HCT116 (cell line): Measurements from ENCODE around the gene SAMD4A.

ENCODE experiments used
- CTCF ChIP-seq, 3 experiments: fragments of 200-600 bp in 1 of 3; sonication (generic) in 1 of 3; IDR thresholded peaks in 2 of 3; conservative IDR thresholded peaks in 1 of 3; 2 replicates each; pipeline ENCODE4 v1.5.1; 2012 to 2017; ENCODE audit warnings: low read depth in 2 of 3, low read length in 2 of 3, antibody characterized with exemption in 1 of 3, borderline replicate concordance in 1 of 3, control low read depth in 1 of 3, mild to moderate bottlenecking in 1 of 3, mixed read lengths in 1 of 3, mixed run types in 1 of 3, moderate library complexity in 1 of 3; ENCODE audit not compliant: insufficient read depth in 1 of 3
- POLR2A ChIP-seq: IDR thresholded peaks from 2 replicates; pipeline ENCODE4 v1.7.0; 2011; ENCODE audit warnings: borderline replicate concordance; ENCODE audit not compliant: insufficient read depth, insufficient read length; ENCODE audit errors: extremely low read depth
- TCF7L2 ChIP-seq: IDR thresholded peaks from 2 replicates; pipeline ENCODE4 v1.7.0; 2011; ENCODE audit warnings: borderline replicate concordance, inconsistent platforms; ENCODE audit not compliant: insufficient read depth, insufficient read length; ENCODE audit errors: extremely low read depth
- ZNF274 ChIP-seq: fragments of 200-500 bp; sonication (Bioruptor generic); IDR thresholded peaks from 2 replicates; pipeline ENCODE4 v1.6.1; 2014; ENCODE audit warnings: mild to moderate bottlenecking, low read depth, low read length, inconsistent platforms

GRCh38 chr14:54776361-54777001 is 209.6 kb downstream of the SAMD4A start:
- TF ChIP-seq POLR2A, result no peak
- no peak for TF ChIP-seq CTCF (IDR thresholded peaks at IDR 0.05 in 2 of 3, conservative IDR thresholded peaks at IDR 0.05 in 1 of 3; ENCODE audit: borderline replicate concordance in 1 of 3, insufficient read depth in 1 of 3, low read depth in 2 of 3, low read length in 2 of 3)
- TF ChIP-seq ZNF274, result no peak
- TF ChIP-seq TCF7L2, result no peak
